H1 (cell line): ENCODE results near the gene KIAA0513.

ENCODE experiments used
- CTCF ChIP-seq, 3 experiments: IDR thresholded peaks; 1 replicate in 2 of 3; 2 replicates in 1 of 3; pipeline versions ENCODE4 v1.5.1 to v1.6.1; 2011; ENCODE audit warnings: low read length in 3 of 3, mild to moderate bottlenecking in 3 of 3, inconsistent platforms in 2 of 3, low read depth in 1 of 3, moderate library complexity in 1 of 3; ENCODE audit not compliant: insufficient read depth in 1 of 3; ENCODE audit errors: control extremely low read depth in 1 of 3
- EZH2 ChIP-seq: fragments of 200-600 bp; sonication (generic); IDR thresholded peaks from 2 replicates; pipeline ENCODE4 v1.7.1; 2012; ENCODE audit warnings: low read depth, mild to moderate bottlenecking, moderate library complexity, low read length, inconsistent platforms; ENCODE audit not compliant: severe bottlenecking
- POLR2A ChIP-seq, 2 experiments: IDR thresholded peaks; 1 replicate in 1 of 2; 2 replicates in 1 of 2; pipeline ENCODE4 v1.6.1; 2011; ENCODE audit warnings: low read depth in 2 of 2, low read length in 2 of 2, mild to moderate bottlenecking in 2 of 2; ENCODE audit errors: control extremely low read depth in 1 of 2
- POLR2AphosphoS5 ChIP-seq: IDR thresholded peaks from 2 replicates; pipeline ENCODE4 v1.6.1; 2011; ENCODE audit warnings: low read depth, low read length

GRCh38 chr16:84995663-84996062 lies 31.9 kb upstream of the KIAA0513 start:
- TF ChIP-seq POLR2A (IDR thresholded peaks at IDR 0.05; ENCODE audit: control extremely low read depth in 1 of 2, low read depth in 2 of 2, low read length in 2 of 2) (no peak), POLR2AphosphoS5 (no peak), EZH2 (no peak), CTCF (IDR thresholded peaks at IDR 0.05; ENCODE audit: control extremely low read depth in 1 of 3, insufficient read depth in 1 of 3, low read depth in 1 of 3, low read length in 3 of 3) (no peak)
